ENCODE measurements around the gene VSIG2.

VSIG2 gene

DNA sequence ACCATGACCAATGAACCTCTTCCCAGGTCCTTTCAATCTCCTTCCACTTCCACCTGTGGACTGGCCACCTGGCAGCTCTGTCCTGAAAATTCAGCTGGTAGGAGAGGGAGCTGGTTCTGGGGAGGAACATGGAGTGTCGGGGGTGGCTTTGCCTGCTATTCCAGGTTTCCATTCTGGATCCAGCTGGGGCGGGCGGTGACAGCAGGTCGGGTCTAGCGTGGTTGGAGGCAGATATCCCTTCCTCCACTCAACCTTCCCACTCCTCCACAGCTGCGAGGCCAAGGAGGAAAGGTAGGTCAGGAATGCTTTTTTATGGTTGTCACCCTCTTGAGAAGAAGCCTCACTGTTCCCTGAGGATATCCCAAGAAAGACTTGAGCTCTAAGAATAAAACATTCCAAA is 9.0 kb downstream of the VSIG2 start:
- Mint-ChIP-seq H3K9me3 (no peaks in the 10 kb centered on the region), H3K36me3 (ENCODE audit: low read depth) (no peaks in the 10 kb centered on the region), H3K27me3 (ENCODE audit: low read depth) (peaks cover 100% of the 10 kb centered on the region), H3K27ac (peak overlapping the region in 1 of 3 experiments; percentile 70), H3K4me1 (peaks cover 30% of the 10 kb centered on the region), H3K4me3 (no peak overlapping the region)
- TF ChIP-seq, protein P1, sequence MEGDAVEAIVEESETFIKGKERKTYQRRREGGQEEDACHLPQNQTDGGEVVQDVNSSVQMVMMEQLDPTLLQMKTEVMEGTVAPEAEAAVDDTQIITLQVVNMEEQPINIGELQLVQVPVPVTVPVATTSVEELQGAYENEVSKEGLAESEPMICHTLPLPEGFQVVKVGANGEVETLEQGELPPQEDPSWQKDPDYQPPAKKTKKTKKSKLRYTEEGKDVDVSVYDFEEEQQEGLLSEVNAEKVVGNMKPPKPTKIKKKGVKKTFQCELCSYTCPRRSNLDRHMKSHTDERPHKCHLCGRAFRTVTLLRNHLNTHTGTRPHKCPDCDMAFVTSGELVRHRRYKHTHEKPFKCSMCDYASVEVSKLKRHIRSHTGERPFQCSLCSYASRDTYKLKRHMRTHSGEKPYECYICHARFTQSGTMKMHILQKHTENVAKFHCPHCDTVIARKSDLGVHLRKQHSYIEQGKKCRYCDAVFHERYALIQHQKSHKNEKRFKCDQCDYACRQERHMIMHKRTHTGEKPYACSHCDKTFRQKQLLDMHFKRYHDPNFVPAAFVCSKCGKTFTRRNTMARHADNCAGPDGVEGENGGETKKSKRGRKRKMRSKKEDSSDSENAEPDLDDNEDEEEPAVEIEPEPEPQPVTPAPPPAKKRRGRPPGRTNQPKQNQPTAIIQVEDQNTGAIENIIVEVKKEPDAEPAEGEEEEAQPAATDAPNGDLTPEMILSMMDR (IDR thresholded peaks at IDR 0.05; ENCODE audit: unreplicated experiment in 3 of 3) = no peak

DNA sequence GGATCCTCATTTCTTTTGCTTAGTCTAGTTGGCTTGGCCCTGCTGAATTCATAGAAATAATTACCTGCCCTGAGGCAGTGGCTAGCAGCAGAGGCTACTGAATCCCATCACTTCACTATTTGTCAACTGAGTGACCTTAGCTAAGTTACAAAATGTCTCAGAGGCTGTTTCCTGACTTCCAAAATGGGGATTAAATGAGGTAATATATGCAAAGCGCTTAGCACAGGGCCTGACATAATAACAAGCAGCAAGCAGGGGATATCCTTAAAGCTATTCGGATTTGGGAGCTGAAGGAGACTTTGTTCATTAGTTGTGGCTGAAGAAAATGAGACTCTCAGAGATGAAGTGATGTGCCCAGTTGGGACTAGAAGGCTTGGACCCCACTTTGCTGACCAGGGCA is 9.5 kb downstream of the VSIG2 start:
- Mint-ChIP-seq H3K27ac (no peak overlapping the region), H3K27me3 (ENCODE audit: low read depth) (peaks cover 100% of the 10 kb centered on the region), H3K4me1 (peaks cover 30% of the 10 kb centered on the region), H3K4me3 (no peak overlapping the region), H3K9me3 (no peaks in the 10 kb centered on the region), H3K36me3 (ENCODE audit: low read depth) (no peaks in the 10 kb centered on the region)
- TF ChIP-seq, protein P1 (IDR thresholded peaks at IDR 0.05; ENCODE audit: unreplicated experiment in 3 of 3) = no peak

DNA sequence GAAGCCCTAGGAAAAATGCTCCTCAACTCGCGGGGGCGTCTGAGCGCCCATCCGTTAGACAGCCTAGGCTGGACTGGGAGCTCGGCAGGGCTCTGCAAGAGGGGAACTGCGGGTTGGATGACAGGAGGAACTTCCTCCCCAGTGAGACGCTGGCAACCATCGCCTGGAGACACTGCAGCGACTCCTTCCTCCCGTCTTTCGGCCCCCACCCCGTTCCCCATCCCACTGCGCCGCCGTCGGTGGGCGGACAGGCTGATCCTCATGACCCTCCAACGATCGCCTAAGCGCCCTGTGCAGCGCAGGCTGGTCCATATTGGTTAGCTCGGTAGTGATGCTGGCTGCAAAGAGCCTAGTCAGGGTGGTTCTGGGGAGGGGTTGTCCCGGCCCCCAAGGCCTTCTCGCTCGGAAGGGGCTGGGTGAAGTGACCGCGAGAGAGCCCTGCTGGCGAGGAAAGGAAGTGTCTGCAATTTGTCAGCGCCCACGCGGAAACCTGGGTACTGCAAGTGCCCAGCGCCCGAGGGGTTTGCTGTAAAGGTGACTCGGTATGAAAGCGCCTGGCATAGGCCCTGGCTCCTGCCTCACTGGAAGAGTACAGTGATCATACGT is 11.7 kb downstream of the VSIG2 start:
- H3K27ac Mint-ChIP-seq = no peak overlapping the region
- H3K27me3 Mint-ChIP-seq (ENCODE audit: low read depth) = peaks cover 99% of the 10 kb centered on the region
- no peaks in the 10 kb centered on the region for H3K9me3 Mint-ChIP-seq
- H3K36me3 Mint-ChIP-seq (ENCODE audit: low read depth) = no peaks in the 10 kb centered on the region
- TF ChIP-seq, protein P1 (IDR thresholded peaks at IDR 0.05; ENCODE audit: unreplicated experiment in 3 of 3) = peak; percentile 47 to 56 (median 50)
- peaks cover 16% of the 10 kb centered on the region for H3K4me1 Mint-ChIP-seq
- H3K4me3 Mint-ChIP-seq = peak overlapping the region; percentile 78 to 88 (median 85)

DNA sequence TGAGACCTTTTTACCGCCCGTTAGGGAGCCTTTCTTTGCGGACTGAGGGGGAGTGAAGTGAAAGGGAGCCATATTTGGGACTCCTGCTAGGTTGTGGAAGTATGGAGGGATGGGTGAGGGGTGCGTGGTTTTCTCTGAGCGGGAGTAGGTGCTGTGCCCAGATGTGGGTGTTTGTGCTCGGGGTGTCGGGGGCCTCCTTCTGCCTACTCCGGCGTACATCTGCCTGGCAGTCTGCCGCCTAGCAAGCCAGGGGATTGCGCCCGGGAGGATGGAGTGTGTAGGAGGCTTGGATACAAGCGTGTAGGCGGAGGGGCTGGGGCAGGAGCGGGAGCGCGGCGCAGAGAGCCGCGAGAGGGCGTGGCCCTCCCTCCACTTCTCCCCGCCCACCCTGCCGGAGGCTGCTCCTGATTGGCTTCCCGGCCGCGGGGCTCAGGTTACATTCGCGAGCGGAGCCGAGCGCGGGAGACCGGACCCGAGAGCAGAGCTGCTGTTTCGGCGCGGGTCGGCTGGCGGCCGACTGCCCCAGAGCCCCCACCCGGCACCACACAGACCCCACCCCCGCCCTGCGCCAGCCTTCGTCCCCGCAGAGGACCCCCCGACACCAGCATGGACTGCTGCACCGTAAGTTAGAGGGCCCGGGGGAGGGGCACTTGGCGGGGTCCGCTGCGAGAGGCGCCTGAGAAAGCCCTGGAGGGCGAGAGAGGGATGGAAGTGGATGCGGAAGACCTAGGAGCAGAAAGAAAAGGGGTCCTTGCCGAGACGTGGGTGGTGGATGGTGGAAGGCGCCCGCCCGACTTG is 12.4 kb downstream of the VSIG2 start, which contains the start of gene NRGN:
Gene NRGN, plus strand, starts transcription at position 464 of the 798 bp plus-strand sequence. Its CDS starts 143 bp downstream, at position 607.
- Mint-ChIP-seq H3K27me3 (ENCODE audit: low read depth) (peaks cover 99% of the 10 kb centered on the region), H3K9me3 (no peaks in the 10 kb centered on the region), H3K4me1 (peaks cover 11% of the 10 kb centered on the region), H3K27ac (peak within 1 kb of the TSS; percentile 19 to 33 (median 19)), H3K36me3 (ENCODE audit: low read depth) (no peaks in the 10 kb centered on the region), H3K4me3 (peak within 1 kb of the TSS; percentile 78 to 88 (median 85))
- TF ChIP-seq, protein P1 (IDR thresholded peaks at IDR 0.05; ENCODE audit: unreplicated experiment in 3 of 3) = no peak

DNA sequence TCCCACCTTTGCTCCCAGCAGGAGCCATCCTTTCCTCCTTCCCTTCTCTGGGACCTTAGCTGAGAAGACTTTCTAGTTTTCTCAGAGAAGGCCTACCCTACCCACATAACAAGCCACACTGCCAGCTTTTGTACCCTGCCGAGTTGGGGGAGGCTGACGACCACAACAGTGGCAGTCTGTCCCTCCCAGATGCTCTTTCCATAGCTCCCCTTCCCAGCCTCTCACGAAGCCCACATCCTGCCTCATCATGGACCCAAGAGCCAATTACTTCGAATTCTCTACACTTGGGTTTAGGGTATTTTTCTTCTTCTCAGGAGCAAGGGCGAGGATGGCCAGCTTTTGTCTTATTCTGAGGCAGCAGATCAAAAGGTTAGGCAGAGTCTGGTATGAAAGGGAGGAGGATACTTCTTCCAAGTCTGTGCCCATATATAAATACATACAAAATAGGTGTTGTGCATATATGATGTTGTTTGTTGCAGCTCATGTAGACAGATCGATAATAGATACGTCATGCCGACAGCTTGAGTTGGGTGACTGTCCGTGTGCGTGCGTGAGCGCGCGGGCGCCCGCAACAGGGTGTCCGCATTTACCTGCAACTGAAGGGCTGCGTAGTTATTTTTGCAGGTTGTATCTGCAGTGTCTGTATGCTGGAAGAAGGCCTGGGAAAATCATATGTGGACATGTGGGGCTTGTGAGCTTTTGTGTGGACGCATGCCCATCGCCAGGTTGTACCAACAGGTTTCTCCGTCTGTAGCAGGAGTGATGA is 13.2 kb downstream of the VSIG2 start:
- peaks cover 98% of the 10 kb centered on the region for H3K27me3 Mint-ChIP-seq (ENCODE audit: low read depth)
- H3K4me3 Mint-ChIP-seq = peak overlapping the region; percentile 78 to 88 (median 85)
- H3K9me3 Mint-ChIP-seq = no peaks in the 10 kb centered on the region
- H3K36me3 Mint-ChIP-seq (ENCODE audit: low read depth) = no peaks in the 10 kb centered on the region
- H3K27ac Mint-ChIP-seq = peak overlapping the region; percentile 19 to 33 (median 19)
- TF ChIP-seq, protein P1 (IDR thresholded peaks at IDR 0.05; ENCODE audit: unreplicated experiment in 3 of 3) = no peak
- peaks cover 11% of the 10 kb centered on the region for H3K4me1 Mint-ChIP-seq

Data from nephron (organoid).